Measurements from ENCODE around the gene ATOX1. TPM values are rescaled to one million over a fixed set of nuclear protein-coding genes. Genes with fewer than 3 reads are reported as not detected.
"Not testable (repeated sequence)": the region's sequence is repeated elsewhere in the genome, so short reads cannot be mapped to it uniquely, and the experiment has no call there.

The ATOX1 gene
- total and polyA plus RNA-seq, 2 experiments from 2014 or later: 68.2 to 190 TPM

DNA sequence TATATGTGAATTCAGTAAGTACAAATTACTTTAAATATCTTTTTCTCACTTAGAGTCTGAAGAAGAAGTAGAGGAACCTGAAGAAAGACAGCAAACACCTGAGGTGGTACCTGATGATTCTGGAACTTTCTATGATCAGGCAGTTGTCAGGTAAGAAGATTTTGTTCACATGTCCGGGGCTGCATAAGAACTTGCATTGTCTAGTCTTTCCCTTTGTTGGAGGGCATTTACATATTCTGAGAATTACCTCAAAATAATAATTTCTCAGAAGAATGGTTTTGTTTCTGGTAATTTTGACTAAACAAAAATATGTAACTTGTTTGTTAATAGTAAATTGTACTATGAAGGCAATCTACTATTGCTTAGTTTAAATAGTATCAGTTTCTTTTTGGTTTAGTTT, 37.0 kb upstream of the ATOX1 start:
- peaks cover 96% of the 10 kb centered on the region for H3K36me3 ChIP-seq
- no peak for DNase-seq (ENCODE audit: low read depth in 1 of 2, low spot score in 1 of 2)
- TF ChIP-seq, protein P1, sequence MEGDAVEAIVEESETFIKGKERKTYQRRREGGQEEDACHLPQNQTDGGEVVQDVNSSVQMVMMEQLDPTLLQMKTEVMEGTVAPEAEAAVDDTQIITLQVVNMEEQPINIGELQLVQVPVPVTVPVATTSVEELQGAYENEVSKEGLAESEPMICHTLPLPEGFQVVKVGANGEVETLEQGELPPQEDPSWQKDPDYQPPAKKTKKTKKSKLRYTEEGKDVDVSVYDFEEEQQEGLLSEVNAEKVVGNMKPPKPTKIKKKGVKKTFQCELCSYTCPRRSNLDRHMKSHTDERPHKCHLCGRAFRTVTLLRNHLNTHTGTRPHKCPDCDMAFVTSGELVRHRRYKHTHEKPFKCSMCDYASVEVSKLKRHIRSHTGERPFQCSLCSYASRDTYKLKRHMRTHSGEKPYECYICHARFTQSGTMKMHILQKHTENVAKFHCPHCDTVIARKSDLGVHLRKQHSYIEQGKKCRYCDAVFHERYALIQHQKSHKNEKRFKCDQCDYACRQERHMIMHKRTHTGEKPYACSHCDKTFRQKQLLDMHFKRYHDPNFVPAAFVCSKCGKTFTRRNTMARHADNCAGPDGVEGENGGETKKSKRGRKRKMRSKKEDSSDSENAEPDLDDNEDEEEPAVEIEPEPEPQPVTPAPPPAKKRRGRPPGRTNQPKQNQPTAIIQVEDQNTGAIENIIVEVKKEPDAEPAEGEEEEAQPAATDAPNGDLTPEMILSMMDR (IDR thresholded peaks at IDR 0.05; ENCODE audit: low read depth, low read length): no peak
- no peaks in the 10 kb centered on the region for H3K4me1 ChIP-seq (ENCODE audit: low read depth)
- H3K27me3 ChIP-seq: no peaks in the 10 kb centered on the region
- no peak overlapping the region for H3K4me3 ChIP-seq
- H3K9me3 ChIP-seq (ENCODE audit: low read depth): no peaks in the 10 kb centered on the region
- no peak overlapping the region for H3K27ac ChIP-seq

- no peak overlapping the region for H3K27ac ChIP-seq
- TF ChIP-seq, protein P1 (IDR thresholded peaks at IDR 0.05; ENCODE audit: low read depth, low read length): no peak
- H3K36me3 ChIP-seq: peaks cover 84% of the 10 kb centered on the region
- H3K9me3 ChIP-seq (ENCODE audit: low read depth): no peaks in the 10 kb centered on the region
- H3K27me3 ChIP-seq: no peaks in the 10 kb centered on the region
- no peak for DNase-seq (ENCODE audit: low read depth in 1 of 2, low spot score in 1 of 2)
- H3K4me1 ChIP-seq (ENCODE audit: low read depth): no peaks in the 10 kb centered on the region
- no peak overlapping the region for H3K4me3 ChIP-seq
These were observed 34.9 kb upstream of the ATOX1 start for GRCh38 chr5:151793358-151793757.

- TF ChIP-seq, protein P1 (IDR thresholded peaks at IDR 0.05; ENCODE audit: low read depth, low read length): no peak
- no peak overlapping the region for H3K27ac ChIP-seq
- H3K4me3 ChIP-seq: no peak overlapping the region
- DNase-seq (ENCODE audit: low read depth in 1 of 2, low spot score in 1 of 2): no peak
- no peaks in the 10 kb centered on the region for H3K9me3 ChIP-seq (ENCODE audit: low read depth)
- H3K4me1 ChIP-seq (ENCODE audit: low read depth): peaks cover 11% of the 10 kb centered on the region
- no peaks in the 10 kb centered on the region for H3K27me3 ChIP-seq
- H3K36me3 ChIP-seq: peaks cover 32% of the 10 kb centered on the region
These were observed 29.4 kb upstream of the ATOX1 start for GRCh38 chr5:151787817-151788216.

GRCh38 chr5:151786468-151786867, 28.0 kb upstream of the ATOX1 start:
- Histone ChIP-seq H3K27me3 (no peaks in the 10 kb centered on the region), H3K27ac (no peak overlapping the region), H3K4me3 (no peak overlapping the region), H3K36me3 (peaks cover 19% of the 10 kb centered on the region), H3K9me3 (ENCODE audit: low read depth) (no peaks in the 10 kb centered on the region), H3K4me1 (ENCODE audit: low read depth) (peaks cover 20% of the 10 kb centered on the region)
- DNase-seq (ENCODE audit: low read depth in 1 of 2, low spot score in 1 of 2): no peak
- TF ChIP-seq, protein P1 (IDR thresholded peaks at IDR 0.05; ENCODE audit: low read depth, low read length): no peak

GRCh38 chr5:151784141-151784540, 25.7 kb upstream of the ATOX1 start:
- Histone ChIP-seq H3K9me3 (ENCODE audit: low read depth) (no peaks in the 10 kb centered on the region), H3K27me3 (no peaks in the 10 kb centered on the region), H3K4me3 (no peak overlapping the region), H3K27ac (peak overlapping the region; percentile 22), H3K4me1 (ENCODE audit: low read depth) (peaks cover 31% of the 10 kb centered on the region), H3K36me3 (peaks cover 2% of the 10 kb centered on the region)
- DNase-seq (ENCODE audit: low read depth in 1 of 2, low spot score in 1 of 2): peak in 1 of 2 donors; percentile 20
- TF ChIP-seq, protein P1 (IDR thresholded peaks at IDR 0.05; ENCODE audit: low read depth, low read length): no peak

GRCh38 chr5:151783664-151784063, 25.2 kb upstream of the ATOX1 start:
- peaks cover 31% of the 10 kb centered on the region for H3K4me1 ChIP-seq (ENCODE audit: low read depth)
- H3K27ac ChIP-seq; H3K27me3 ChIP-seq; H3K4me3 ChIP-seq; DNase-seq (ENCODE audit: low read depth in 1 of 2, low spot score in 1 of 2); H3K36me3 ChIP-seq; H3K9me3 ChIP-seq (ENCODE audit: low read depth): not testable (repeated sequence)
